Measurements from ENCODE around the gene STH.

The STH gene

GRCh38 chr17:46046957-46047356 lies 47.9 kb downstream of the STH start:
- DNase-seq (ENCODE audit: low read depth in 2 of 2): no peak

GRCh38 chr17:46047398-46047797 lies 48.3 kb downstream of the STH start:
- no peak for DNase-seq (ENCODE audit: low read depth in 2 of 2)

DNA sequence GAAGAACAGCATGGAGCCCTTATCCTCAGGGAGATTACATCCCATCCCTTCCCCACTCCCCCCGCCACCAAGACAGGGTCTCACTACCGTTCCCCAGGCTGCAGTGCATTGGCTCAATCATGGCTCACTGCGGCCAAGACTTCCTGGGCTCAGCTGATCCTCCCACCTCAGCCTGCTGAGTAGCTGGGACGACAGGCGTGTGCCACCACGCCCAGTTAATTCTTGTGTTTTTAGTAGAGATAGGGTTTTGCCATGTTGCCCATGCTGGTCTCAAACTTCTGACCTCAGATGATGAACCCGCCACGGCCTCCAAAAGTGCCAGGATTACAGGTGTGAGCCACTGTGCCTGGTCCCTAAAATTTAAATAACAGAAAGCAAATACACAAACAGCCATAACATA lies 48.8 kb downstream of the STH start:
- no peak for DNase-seq (ENCODE audit: low read depth in 2 of 2)

Data from fibroblast of skin of left biceps (primary cell).